D721Med (cell line): ENCODE data around the gene IGFL3.
"Not testable (repeated sequence)": the region's sequence is repeated elsewhere in the genome, so short reads cannot be mapped to it uniquely, and the experiment has no call there.

ENCODE experiments used
- DNase-seq: peaks from one replicate; pipeline ENCODE4 v3.0.0; 2011; ENCODE audit warnings: low spot score; ENCODE audit not compliant: insufficient read length
- FAIRE-seq: peaks from 2 replicates; lab custom pipeline; 2011; peaks lifted over from hg19 to GRCh38; lab: Jason Lieb, UNC
- CTCF ChIP-seq: IDR thresholded peaks from 2 replicates; pipeline ENCODE4 v1.5.1; 2012; ENCODE audit warnings: mild to moderate bottlenecking, control low read depth; ENCODE audit not compliant: insufficient read depth; ENCODE audit errors: missing control alignments

The IGFL3 gene

DNA sequence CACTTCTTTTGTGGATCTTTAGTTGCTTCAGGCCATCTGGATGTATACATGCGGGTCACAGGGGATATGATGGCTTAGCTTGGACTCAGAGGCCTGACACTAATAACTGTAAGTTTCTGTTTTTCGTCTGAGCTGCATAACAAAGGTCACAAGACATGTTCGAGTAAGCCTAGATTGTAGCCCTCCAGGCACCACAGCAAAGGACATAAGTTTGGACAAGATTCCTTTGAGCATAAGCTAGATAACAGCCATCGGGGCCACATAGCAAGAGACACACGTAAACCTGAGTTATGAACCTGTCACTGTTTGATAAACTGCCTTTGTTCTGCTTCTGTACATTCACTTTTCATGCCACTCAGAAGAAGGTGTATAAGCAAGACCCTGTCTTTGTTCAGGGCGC, 14.6 kb downstream of the IGFL3 start:
- DNase-seq: no peak
- FAIRE-seq: no peak
- no peak for TF ChIP-seq CTCF

DNA sequence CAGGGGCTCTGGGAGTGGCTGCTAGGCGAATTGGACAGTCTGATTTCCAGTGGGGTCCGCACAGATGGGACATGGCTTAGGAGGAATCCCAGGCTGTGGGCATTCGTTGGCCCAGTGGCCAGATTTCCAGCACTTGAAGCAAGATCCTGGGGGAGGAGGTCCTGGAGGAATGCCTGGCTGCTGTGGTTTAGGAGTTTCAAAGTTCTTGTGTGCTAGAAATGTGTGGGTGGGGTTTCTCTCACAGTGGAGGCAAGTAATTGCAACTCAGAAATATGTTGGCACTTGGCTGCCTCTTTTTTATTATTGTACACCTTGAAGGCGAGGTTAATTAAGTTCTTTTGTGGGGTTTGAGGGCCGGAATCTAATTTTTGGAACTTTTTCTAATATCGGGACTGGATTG, 17.1 kb downstream of the IGFL3 start:
- DNase-seq (no peak), FAIRE-seq (no peak)
- TF ChIP-seq CTCF: no peak

DNA sequence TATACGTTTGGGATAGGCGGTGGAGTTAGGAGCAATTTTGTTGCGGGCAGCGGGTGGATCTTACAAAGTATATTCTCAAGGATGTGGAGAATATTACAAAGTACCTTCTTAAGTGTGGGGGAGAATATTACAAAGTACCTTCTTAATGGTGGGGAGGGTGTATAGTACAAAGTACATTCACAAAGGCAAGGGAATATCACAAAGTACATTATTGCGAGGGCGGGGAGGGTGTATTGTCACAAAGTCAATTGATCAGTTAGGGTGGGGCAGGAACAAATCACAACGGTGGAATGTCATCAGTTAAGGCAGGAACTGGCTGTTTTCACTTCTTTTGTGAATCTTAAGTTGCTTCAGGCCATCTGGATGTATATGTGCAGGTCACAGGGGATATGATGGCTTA, 22.2 kb downstream of the IGFL3 start:
- not testable (repeated sequence) for FAIRE-seq, DNase-seq

GRCh38 chr19:46101293-46101692, 23.2 kb downstream of the IGFL3 start:
- FAIRE-seq (no peak), DNase-seq (no peak)
- TF ChIP-seq CTCF: no peak

DNA sequence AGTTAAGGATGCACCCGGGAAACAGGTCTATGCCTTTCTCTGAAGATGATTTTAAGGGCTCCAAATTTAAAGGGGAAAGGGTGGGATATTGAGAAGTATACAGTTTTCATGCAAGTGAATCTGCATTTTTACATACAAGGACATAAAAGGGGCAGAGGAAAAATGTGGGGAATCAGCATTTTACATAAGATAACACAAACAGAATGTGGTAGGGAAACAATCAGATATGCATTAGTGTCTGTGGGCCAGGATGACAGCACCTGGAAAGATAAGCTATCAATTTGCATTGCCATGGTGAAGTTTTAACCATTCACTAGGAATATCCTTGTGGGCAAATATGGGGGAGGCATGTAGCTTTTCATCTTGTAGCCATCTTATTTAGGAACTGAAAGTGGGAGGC, 24.1 kb downstream of the IGFL3 start:
- no peak for FAIRE-seq
- no peak for TF ChIP-seq CTCF

GRCh38 chr19:46090444-46090843, 34.0 kb downstream of the IGFL3 start:
- no peak for DNase-seq

More for the DNA sequence above, 24.1 kb downstream of the IGFL3 start:
- no peak for DNase-seq

GRCh38 chr19:46089432-46089831, 35.1 kb downstream of the IGFL3 start:
- DNase-seq (no peak), FAIRE-seq (no peak)
- no peak for TF ChIP-seq CTCF

More at GRCh38 chr19:46090444-46090843, 34.0 kb downstream of the IGFL3 start:
- FAIRE-seq: no peak
- no peak for TF ChIP-seq CTCF

GRCh38 chr19:46088101-46088500, 36.4 kb downstream of the IGFL3 start:
- FAIRE-seq: no peak
- DNase-seq: no peak

More at GRCh38 chr19:46088101-46088500, 36.4 kb downstream of the IGFL3 start:
- TF ChIP-seq CTCF: no peak
